Measurements from ENCODE around the gene DCANP1.

Gene DCANP1

DNA sequence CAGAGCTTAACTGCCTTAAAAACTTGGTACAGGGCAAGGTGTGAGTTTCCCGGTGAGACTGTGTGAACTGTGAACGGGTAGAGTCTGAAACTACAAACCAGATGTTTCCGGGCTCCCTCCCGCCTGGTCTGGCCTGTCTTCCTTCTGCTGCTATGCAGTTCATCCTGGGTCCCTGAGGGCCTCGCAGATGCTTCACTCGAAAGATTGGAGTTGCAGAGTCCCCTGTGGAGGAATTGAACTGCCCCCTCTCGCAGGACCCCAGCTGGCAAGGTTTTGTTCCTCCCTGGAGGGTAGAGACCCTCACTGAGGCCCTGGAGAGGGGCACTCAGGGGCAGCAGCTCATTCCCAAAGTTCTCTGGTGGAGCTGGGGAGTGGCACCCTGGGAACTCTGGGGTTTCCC, 533 bp downstream of the DCANP1 start:
- H3K9me3 ChIP-seq (ENCODE audit: control insufficient read depth, low read length): no peaks in the 10 kb centered on the region
- no peak overlapping the region for H3K4me3 ChIP-seq (ENCODE audit: extremely low read depth, insufficient read depth, low read length, poor library complexity, severe bottlenecking)
- 89 to 100% methylated on average over 4 to 7 of the region's 7 CpGs for WGBS, 2 experiments (ENCODE audit: insufficient coverage in 2 of 2)
- H3K36me3 ChIP-seq (ENCODE audit: control insufficient read depth, insufficient read depth, low read length): no peaks in the 10 kb centered on the region
- H3K4me1 ChIP-seq (ENCODE audit: control insufficient read depth, insufficient read depth, low read length, poor library complexity, severe bottlenecking): peaks cover 29% of the 10 kb centered on the region
- H3K27ac ChIP-seq (ENCODE audit: low read depth, low read length, severe bottlenecking): no peak overlapping the region

DNA sequence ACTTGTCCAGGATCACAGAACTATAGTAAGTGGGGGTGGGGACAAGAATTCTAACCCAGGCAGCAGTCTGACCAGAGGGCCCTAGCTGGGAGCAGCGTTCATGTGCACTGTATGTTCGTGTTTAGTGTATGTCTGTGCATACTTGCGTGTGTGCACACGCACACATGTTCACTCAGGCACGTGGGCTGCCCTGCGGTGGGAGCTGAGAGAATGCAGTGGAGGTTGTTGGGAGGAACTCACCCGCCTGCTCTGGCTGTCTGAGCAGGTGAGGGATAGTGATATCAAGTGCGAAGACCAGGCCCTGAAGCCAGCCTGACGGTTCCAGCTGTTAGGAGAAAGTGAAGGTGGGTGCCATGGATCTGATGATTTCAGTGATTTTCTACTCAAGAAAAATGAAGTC, 942 bp downstream of the DCANP1 start:
- Histone ChIP-seq H3K27ac (ENCODE audit: low read depth, low read length, severe bottlenecking) (no peak overlapping the region), H3K4me1 (ENCODE audit: control insufficient read depth, insufficient read depth, low read length, poor library complexity, severe bottlenecking) (peaks cover 29% of the 10 kb centered on the region), H3K4me3 (ENCODE audit: extremely low read depth, insufficient read depth, low read length, poor library complexity, severe bottlenecking) (no peak overlapping the region), H3K36me3 (ENCODE audit: control insufficient read depth, insufficient read depth, low read length) (no peaks in the 10 kb centered on the region), H3K9me3 (ENCODE audit: control insufficient read depth, low read length) (no peaks in the 10 kb centered on the region)
- WGBS, 2 experiments (ENCODE audit: insufficient coverage in 2 of 2): 92 to 98% methylated on average over 9 of the region's 9 CpGs

DNA sequence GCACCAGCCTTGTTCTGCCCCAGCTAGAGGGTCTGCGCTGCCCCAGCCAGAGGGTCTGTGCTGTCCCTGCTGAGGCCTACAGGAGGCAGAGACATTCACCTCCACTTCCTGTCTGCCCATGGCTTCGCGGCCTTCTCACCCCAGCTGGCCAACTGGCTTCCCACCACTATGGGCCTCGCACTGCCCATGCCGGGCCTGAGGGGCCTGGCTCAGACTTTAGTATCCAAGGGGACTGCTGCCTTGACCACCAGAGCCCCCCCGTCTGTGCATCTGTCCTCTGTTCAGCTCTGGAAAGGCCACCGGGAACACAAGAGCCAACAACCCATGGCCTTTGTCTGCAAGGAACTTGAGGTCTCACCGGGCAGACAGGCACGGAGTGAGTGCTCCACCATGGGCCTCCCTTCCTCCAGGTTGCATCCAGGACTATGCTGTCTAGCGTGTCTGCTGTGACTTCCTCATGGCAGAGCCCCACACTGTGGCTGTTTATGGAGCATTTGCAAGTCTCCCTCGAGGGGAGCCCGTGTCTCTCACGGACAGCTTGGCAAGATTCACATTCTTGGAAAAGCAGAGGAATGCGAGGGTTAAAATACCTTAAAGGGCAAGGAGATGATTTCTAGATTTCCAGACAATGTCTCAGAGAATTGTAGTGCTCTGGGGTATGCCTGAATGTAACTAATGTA, 1.7 kb downstream of the DCANP1 start:
- Histone ChIP-seq H3K4me1 (ENCODE audit: control insufficient read depth, insufficient read depth, low read length, poor library complexity, severe bottlenecking) (peaks cover 29% of the 10 kb centered on the region), H3K9me3 (ENCODE audit: control insufficient read depth, low read length) (no peaks in the 10 kb centered on the region), H3K36me3 (ENCODE audit: control insufficient read depth, insufficient read depth, low read length) (no peaks in the 10 kb centered on the region), H3K27ac (ENCODE audit: low read depth, low read length, severe bottlenecking) (no peak overlapping the region), H3K4me3 (ENCODE audit: extremely low read depth, insufficient read depth, low read length, poor library complexity, severe bottlenecking) (no peak overlapping the region)
- WGBS, 2 experiments (ENCODE audit: insufficient coverage in 2 of 2): 88 to 90% methylated on average over 14 of the region's 14 CpGs

DNA sequence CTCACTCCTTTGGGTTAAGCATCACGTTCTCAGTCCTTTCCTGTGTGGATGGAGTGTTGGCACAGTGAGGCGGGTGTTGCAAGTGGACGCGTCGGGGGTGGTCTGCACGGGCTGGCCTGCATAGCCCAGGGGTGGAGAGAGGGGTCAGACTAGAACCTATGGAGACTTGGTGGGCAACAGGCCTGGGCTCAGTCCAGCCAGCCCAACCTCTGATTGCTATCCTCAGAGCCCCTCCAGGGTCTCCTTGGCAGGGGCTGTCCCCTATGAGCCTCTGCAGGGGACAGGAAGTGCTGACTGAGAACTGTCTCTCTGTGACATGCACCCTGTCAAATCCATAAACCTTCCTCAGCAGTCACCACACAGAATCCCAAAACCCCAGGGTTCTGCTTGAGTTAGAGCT, 2.3 kb downstream of the DCANP1 start:
- Histone ChIP-seq H3K9me3 (ENCODE audit: control insufficient read depth, low read length) (no peaks in the 10 kb centered on the region), H3K27ac (ENCODE audit: low read depth, low read length, severe bottlenecking) (no peak overlapping the region), H3K36me3 (ENCODE audit: control insufficient read depth, insufficient read depth, low read length) (no peaks in the 10 kb centered on the region), H3K4me3 (ENCODE audit: extremely low read depth, insufficient read depth, low read length, poor library complexity, severe bottlenecking) (no peak overlapping the region), H3K4me1 (ENCODE audit: control insufficient read depth, insufficient read depth, low read length, poor library complexity, severe bottlenecking) (peaks cover 29% of the 10 kb centered on the region)
- 100% methylated on average over 2 of the region's 6 CpGs for WGBS, 2 experiments (ENCODE audit: insufficient coverage in 2 of 2)

DNA sequence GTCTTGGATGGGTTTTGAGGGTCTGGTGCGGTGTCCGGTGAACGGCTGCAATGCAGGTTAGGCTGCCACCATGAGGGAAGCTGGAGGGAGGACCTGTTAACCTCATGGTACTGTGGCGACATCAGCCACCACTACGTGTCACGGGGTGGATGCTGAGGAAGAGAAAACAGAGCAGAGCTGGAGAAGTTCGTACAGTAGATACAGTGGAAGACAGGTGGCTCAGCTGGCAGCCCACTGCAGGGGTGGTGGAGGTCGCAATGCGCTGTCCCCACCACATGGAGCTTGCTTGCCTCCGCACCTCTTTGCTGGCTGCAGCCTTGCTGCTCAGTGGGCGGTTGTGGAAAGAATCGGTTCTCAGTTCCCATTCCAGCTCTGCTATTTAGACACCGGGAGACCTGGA, 2.8 kb downstream of the DCANP1 start:
- Histone ChIP-seq H3K36me3 (ENCODE audit: control insufficient read depth, insufficient read depth, low read length) (no peaks in the 10 kb centered on the region), H3K27ac (ENCODE audit: low read depth, low read length, severe bottlenecking) (no peak overlapping the region), H3K4me1 (ENCODE audit: control insufficient read depth, insufficient read depth, low read length, poor library complexity, severe bottlenecking) (peaks cover 30% of the 10 kb centered on the region), H3K4me3 (ENCODE audit: extremely low read depth, insufficient read depth, low read length, poor library complexity, severe bottlenecking) (no peak overlapping the region), H3K9me3 (ENCODE audit: control insufficient read depth, low read length) (no peaks in the 10 kb centered on the region)
- WGBS, 2 experiments (ENCODE audit: insufficient coverage in 2 of 2): 93 to 96% methylated on average over 10 to 11 of the region's 13 CpGs

DNA sequence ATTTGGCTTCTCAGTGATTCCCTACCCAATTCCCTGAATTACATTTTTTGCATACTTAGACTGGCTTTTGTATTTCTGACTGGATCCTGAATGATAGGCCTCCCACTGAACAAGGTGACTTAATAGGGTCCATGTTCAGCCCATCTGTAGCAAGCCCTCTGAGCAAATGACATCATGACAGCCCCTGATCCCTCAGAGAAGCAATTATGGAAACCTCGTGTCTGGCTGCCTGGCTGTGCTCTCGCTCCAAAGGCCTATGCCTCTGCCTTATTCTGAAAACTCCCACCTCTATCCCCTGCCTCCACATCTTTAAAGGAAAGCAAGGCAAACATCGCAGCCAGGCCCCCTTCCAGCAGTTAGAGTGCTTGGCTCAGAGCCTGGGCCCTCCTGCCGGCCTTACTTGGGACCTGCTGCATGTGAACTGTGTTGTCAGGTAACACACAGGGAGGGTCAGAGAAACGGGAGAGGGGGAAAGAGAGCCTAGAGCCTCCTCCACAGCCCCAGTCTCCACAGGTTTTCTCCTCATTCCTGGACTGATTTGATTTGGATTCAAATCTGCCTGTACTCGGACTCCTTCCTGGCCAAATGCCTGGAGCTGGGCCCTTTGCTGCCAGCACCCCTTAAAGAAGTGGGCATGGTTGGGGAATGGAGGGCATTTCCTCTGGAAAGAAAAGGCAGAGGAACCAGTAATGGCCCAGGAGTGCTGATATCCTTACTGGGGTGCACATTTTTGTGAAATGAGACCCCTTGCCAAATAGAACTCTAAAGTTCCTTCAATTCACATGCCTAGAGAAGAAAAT, 3.8 kb downstream of the DCANP1 start:
- no peak overlapping the region for H3K27ac ChIP-seq (ENCODE audit: low read depth, low read length, severe bottlenecking)
- WGBS, 2 experiments (ENCODE audit: insufficient coverage in 2 of 2): 63 to 95% methylated on average over 4 to 5 of the region's 6 CpGs
- H3K36me3 ChIP-seq (ENCODE audit: control insufficient read depth, insufficient read depth, low read length): no peaks in the 10 kb centered on the region
- peaks cover 34% of the 10 kb centered on the region for H3K4me1 ChIP-seq (ENCODE audit: control insufficient read depth, insufficient read depth, low read length, poor library complexity, severe bottlenecking)
- no peaks in the 10 kb centered on the region for H3K9me3 ChIP-seq (ENCODE audit: control insufficient read depth, low read length)
- H3K4me3 ChIP-seq (ENCODE audit: extremely low read depth, insufficient read depth, low read length, poor library complexity, severe bottlenecking): no peak overlapping the region

DNA sequence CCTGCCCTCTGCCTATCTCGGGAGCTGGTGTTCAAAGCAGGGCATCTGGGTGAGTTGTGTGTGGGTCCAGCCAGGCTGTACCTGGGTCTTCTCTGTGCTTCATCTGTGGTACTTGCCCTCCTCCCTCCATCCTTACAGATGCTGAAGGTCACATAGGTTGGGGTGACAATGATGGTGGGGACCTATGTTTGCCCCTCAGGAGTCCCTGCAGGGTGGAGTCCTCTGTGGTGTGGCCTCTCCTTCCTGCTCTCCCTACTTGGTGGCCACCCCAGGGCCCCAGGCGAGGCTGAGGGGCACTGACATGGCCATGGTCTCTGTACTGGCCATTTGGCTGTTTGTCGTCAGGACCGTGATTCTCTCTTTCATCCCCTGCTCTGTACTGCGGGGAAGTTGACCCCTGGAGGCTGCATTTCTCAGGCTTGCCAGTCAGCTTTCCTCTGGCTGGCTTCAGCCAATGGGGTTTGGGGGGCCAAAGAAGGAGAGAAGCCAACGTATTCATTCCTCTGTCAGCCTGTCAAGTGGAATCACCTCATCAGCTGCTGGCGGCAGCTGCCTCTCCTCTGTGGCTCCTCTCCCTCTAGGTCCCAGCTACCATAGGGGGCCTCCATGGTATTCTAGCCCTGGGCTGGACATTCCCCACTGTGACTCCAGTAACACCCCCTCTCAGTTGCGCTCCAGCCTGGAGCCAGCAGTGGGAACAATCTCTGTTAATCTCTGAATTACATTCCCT, 4.6 kb downstream of the DCANP1 start:
- Histone ChIP-seq H3K36me3 (ENCODE audit: control insufficient read depth, insufficient read depth, low read length) (no peaks in the 10 kb centered on the region), H3K4me3 (ENCODE audit: extremely low read depth, insufficient read depth, low read length, poor library complexity, severe bottlenecking) (no peak overlapping the region), H3K9me3 (ENCODE audit: control insufficient read depth, low read length) (no peaks in the 10 kb centered on the region), H3K4me1 (ENCODE audit: control insufficient read depth, insufficient read depth, low read length, poor library complexity, severe bottlenecking) (peaks cover 35% of the 10 kb centered on the region), H3K27ac (ENCODE audit: low read depth, low read length, severe bottlenecking) (no peak overlapping the region)
- 73 to 74% methylated on average over 7 to 8 of the region's 8 CpGs for WGBS, 2 experiments (ENCODE audit: insufficient coverage in 2 of 2)

DNA sequence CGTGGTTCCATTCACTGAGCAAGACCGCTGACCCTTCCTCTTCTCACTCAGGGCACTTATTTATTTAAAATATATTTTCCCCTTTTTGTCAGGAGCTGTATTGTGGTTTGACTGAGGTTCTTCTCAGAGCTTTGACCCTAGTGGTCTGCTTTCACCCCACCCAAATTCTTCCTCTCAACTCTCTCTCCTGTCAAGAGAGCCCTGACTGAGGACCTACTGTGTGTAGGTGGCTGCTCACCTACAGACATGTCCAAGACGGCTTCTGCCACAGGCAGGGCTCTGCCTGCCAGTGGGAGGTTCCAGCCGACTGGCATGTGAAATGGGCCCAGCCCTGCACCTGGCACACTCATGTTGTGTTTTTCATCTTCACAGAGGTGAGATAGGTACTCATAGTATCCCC, 5.2 kb downstream of the DCANP1 start:
- WGBS, 2 experiments (ENCODE audit: insufficient coverage in 2 of 2): 90 to 100% methylated on average over 2 of the region's 4 CpGs
- Histone ChIP-seq H3K4me3 (ENCODE audit: extremely low read depth, insufficient read depth, low read length, poor library complexity, severe bottlenecking) (no peak overlapping the region), H3K27ac (ENCODE audit: low read depth, low read length, severe bottlenecking) (no peak overlapping the region), H3K9me3 (ENCODE audit: control insufficient read depth, low read length) (no peaks in the 10 kb centered on the region), H3K36me3 (ENCODE audit: control insufficient read depth, insufficient read depth, low read length) (no peaks in the 10 kb centered on the region), H3K4me1 (ENCODE audit: control insufficient read depth, insufficient read depth, low read length, poor library complexity, severe bottlenecking) (peaks cover 42% of the 10 kb centered on the region)

DNA sequence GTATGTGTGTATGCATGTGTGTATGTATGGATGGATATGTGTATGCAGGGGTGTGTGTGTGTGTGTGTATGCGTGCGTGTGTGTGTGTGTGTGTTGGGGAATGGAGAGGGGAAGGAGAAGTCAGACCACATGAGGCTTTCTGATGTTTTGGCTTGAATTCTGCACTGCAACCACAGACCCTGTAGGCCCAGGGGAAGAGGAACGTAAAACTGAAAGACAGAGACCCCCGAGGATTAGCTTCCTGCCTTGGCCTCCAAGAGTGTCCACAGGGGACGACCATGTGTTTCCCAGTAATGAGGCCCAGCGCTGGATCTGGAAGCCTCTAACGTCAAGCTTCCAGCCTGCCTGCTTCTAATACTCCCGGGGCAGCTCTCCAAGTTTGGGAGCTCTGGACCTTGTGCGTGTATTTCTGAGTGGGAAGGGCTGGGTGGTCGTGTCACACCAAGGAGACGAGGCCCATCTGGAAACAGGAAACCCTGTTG, 5.8 kb downstream of the DCANP1 start:
- Histone ChIP-seq H3K27ac (ENCODE audit: low read depth, low read length, severe bottlenecking) (no peak overlapping the region), H3K9me3 (ENCODE audit: control insufficient read depth, low read length) (no peaks in the 10 kb centered on the region), H3K4me1 (ENCODE audit: control insufficient read depth, insufficient read depth, low read length, poor library complexity, severe bottlenecking) (peaks cover 44% of the 10 kb centered on the region), H3K4me3 (ENCODE audit: extremely low read depth, insufficient read depth, low read length, poor library complexity, severe bottlenecking) (no peak overlapping the region), H3K36me3 (ENCODE audit: control insufficient read depth, insufficient read depth, low read length) (no peaks in the 10 kb centered on the region)
- WGBS, 2 experiments (ENCODE audit: insufficient coverage in 2 of 2): 75 to 82% methylated on average over 9 to 11 of the region's 11 CpGs

DNA sequence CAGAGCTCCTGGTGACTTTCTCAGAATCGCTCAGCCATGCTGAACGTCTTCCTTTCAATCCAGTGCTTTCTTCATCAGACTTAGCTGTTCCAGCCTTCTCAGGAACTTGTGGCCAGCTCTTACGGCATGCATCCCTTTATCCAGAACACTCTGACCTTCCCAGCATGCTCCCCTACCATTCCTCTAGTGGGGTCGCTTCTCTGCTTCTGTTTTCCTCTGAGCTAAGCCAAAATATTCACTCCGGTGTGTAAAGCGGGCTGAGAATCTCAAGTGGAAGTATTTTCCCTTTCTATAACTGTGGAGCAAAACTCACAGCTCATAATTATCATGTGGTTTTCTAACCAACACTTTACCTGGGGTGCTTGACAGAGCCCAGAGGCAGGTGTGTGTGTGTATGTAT, 6.2 kb downstream of the DCANP1 start:
- Histone ChIP-seq H3K27ac (ENCODE audit: low read depth, low read length, severe bottlenecking) (no peak overlapping the region), H3K9me3 (ENCODE audit: control insufficient read depth, low read length) (no peaks in the 10 kb centered on the region), H3K36me3 (ENCODE audit: control insufficient read depth, insufficient read depth, low read length) (no peaks in the 10 kb centered on the region), H3K4me3 (ENCODE audit: extremely low read depth, insufficient read depth, low read length, poor library complexity, severe bottlenecking) (no peak overlapping the region), H3K4me1 (ENCODE audit: control insufficient read depth, insufficient read depth, low read length, poor library complexity, severe bottlenecking) (peaks cover 44% of the 10 kb centered on the region)
- WGBS, 2 experiments (ENCODE audit: insufficient coverage in 2 of 2): 88% methylated on average over 4 to 6 of the region's 6 CpGs

Data from mesodermal cell (in vitro differentiated cells).